NCI-H2196 (cell line): ENCODE results near the gene THOC1.
"Not testable (repeated sequence)": the region's sequence is repeated elsewhere in the genome, so short reads cannot be mapped to it uniquely, and the experiment has no call there.

ENCODE experiments used
- DNase-seq: peaks from one replicate; lab custom pipeline; 2025; ENCODE audit not compliant: unreplicated experiment; lab: John Stamatoyannopoulos, UW

Gene THOC1, protein sequence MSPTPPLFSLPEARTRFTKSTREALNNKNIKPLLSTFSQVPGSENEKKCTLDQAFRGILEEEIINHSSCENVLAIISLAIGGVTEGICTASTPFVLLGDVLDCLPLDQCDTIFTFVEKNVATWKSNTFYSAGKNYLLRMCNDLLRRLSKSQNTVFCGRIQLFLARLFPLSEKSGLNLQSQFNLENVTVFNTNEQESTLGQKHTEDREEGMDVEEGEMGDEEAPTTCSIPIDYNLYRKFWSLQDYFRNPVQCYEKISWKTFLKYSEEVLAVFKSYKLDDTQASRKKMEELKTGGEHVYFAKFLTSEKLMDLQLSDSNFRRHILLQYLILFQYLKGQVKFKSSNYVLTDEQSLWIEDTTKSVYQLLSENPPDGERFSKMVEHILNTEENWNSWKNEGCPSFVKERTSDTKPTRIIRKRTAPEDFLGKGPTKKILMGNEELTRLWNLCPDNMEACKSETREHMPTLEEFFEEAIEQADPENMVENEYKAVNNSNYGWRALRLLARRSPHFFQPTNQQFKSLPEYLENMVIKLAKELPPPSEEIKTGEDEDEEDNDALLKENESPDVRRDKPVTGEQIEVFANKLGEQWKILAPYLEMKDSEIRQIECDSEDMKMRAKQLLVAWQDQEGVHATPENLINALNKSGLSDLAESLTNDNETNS

DNA sequence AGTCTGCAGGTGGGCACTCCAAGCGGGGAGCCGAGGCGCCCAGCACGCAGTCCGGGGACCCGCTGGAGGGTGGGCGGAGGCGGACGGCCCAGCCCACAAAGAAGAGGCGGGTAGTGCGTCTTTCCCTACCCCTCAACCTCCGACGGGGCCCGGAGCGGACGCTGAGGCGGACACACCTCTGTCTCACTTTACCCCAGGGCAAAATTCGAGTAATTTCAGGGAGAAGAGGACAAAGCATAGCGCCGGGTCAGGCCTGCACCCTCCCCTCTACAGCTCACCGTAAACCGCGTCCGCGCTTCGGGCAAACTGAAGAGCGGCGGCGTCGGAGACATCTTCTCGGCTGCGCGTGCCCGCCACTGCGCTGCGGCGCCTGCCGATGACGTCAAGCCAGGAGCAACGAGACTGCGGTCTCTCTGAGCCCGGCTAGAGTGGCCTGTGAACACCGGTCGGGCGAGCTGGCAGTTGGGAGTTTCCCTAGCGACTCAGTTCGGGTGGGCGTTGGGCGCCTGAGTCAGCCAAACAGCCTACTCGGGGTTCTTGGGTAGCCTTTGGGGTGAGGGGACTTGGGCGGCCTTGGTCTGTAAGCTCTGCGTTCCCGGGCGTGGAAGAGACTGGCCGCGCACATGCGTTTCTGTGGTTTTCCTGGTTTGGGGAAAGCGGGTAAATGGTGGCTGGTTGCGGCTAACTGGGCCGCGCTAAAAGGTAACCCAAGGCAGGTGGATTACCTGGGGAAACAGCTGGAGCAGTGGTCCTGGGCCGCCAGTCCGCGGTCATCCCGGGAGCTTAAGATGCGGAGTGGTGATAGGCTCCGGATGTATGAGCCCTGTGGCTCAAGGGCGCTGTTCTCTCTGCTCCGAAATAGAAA, at the start of gene THOC1:
TSS of gene THOC1 (minus strand) at position 360 of the 865 bp plus-strand sequence. CDS start at position 332, 28 bp downstream.
- DNase-seq = peak; percentile 97

DNA sequence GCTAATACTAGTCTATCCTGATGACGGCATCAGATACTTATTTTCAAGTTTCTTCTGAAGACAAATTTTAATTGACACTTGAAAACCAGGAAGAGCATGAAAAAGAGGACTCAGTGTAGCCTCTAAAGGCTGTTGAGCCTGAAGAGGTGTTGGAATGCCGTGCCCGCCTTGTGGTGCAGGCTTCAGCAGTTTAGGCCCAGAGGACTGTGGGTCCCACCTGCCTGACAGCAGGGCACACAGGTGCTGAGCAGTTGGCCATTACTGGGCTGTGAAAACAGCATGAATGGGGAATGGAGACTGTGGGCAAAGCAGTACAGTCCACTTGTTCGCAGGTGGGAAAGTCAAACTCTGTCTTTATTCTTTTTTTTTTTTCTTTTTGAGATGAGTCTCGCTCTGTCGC, 49.8 kb upstream of the THOC1 start:
- no peak for DNase-seq

DNA sequence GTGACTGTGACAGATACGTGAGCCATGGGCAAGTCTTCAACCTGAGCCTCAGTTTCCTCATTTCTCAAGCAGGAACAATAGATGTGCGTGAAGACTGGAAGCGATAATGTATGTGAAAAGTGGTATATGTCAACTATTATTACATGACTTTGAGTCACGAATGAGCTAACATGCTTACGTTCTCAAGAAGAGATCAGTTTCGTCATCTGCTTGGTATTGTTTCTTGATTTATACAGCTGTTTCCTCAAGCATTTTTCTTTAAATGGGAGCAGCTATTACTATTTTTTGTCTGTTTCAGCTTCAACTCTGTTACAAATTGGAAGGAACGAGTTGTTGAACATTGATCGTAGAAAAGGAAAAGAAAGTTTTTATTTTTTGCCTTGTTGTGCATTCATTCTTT, 48.5 kb upstream of the THOC1 start:
- no peak for DNase-seq

- DNase-seq = no peak
Observed at GRCh38 chr18:313931-314330, 46.1 kb upstream of the THOC1 start.

- DNase-seq = no peak
Observed at GRCh38 chr18:312415-312814, 44.6 kb upstream of the THOC1 start.

- DNase-seq = no peak
Observed at GRCh38 chr18:310042-310441, 42.2 kb upstream of the THOC1 start.

GRCh38 chr18:308086-308485, 40.2 kb upstream of the THOC1 start:
- not testable (repeated sequence) for DNase-seq

GRCh38 chr18:306608-307255, 38.9 kb upstream of the THOC1 start:
- no peak for DNase-seq

DNA sequence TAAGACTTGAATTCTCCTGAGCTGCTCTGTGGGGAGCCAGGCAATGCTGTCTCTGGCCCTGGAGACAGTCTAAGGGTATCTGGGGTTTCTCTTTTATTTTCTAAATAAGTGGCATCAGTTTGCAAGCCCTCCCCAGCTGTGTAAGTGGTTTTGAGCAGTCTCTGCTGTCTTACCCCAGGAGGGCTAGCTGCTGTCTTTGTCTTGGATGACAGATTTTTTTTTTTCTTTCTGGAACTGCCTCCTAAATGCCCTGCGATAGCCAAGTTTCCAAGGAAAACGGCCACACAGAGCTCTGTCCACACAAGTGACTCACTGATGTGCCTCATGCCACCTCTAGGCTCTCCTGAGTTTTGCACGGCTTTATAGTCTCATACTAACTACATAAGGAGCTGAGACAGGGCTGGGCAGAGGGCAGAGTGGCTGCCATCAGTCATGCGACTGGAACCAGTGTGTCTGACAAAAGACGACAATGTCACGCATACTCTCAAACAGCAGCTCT, 37.2 kb upstream of the THOC1 start:
- DNase-seq = no peak

DNA sequence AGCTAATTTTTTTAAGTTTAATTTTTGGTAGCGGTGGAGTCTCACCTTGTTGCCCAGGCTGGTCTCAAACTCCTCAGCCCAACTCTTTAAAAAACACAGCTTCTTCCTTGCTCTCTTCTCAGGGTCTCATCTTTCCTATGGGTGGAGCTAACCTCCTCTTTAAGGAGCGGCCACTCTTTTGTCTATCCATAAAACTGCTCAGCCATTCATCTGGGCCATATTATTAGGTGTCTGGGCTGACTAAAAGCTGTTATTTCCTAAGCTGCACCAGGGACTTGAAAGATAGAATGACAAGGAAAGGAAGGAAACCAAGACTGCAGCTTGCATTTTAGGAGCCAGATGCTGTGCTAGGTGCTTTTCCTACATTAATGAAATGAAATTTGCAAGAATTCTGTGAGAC, 35.8 kb upstream of the THOC1 start:
- no peak for DNase-seq

DNA sequence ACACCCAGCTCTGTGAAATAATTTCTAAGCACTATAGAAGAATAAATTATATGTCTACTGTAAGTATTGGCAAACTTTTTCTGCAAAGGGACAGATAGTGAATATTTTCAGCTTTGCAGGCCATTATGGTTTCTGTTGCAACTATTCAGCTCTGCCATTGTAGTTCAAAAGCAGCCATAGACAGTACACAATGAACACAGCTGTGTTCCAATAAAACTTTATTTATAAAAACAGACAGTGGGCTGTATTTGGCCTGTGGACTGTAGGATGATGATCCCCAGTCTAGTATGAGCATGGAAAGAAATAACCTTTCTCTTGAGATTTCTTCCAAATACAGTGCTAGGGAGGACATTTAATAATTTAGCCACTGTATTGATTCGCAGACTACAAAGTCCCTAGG, 35.2 kb upstream of the THOC1 start:
- DNase-seq = no peak

DNA sequence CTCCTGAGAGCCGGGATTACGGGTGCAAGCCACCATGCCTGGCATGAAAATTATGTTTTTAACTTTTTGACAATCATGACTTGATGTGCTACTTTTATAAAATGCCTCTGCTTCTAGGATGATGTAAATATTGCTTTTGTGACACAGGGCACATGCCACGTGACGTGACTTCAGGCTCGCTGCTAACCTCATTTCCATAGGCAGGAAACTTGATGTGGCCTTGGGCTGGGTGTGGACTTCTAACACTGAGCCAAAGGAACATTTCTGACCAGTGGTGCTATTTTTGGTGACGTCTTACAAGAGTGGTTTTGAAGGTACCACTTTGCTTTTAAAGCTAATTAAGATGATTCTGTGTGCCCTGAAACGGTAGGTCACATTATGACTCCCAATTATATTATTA, 34.2 kb upstream of the THOC1 start:
- DNase-seq = no peak

- DNase-seq = no peak
Observed at GRCh38 chr18:297936-298335, 30.1 kb upstream of the THOC1 start.

GRCh38 chr18:295756-296490, 28.1 kb upstream of the THOC1 start:
- no peak for DNase-seq

DNA sequence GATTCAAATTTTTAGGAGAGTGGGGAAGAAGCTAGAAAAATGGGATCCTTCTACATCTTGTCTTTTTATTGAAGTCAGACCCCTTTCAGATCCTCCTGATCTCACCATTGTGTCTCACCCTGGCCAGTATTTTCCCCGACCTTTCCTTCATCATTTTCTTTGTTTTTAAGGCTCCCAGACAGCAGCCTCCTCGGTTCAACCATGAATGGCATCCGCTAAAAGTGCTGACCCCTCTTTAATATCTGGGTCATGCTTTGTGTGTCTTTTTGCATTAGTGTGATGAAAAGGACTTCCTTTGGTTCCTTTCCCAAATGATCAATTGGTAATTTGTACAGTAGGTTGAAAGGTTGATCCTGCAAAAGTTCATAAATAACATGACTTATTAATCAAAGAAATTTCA, 26.7 kb upstream of the THOC1 start:
- no peak for DNase-seq

GRCh38 chr18:293536-293935, 25.7 kb upstream of the THOC1 start:
- DNase-seq = no peak

GRCh38 chr18:292271-292670, 24.4 kb upstream of the THOC1 start:
- DNase-seq = no peak

DNA sequence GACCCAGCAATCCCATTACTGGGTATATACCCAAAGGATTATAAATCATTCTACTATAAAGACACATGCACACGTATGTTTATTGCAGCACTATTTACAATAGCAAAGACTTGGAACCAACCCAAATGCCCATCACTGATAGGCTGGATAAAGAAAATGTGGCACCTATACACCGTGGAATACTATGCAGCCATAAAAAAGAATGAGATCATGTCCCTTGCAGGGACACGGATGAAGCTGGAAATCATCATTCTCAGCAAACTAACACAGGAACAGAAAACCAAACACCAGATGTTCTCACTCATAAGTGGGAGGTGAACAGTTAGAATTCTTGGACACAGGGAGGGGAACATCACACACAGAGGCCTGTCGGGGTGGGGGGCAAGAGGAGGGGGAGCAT, 22.1 kb upstream of the THOC1 start:
- DNase-seq = not testable (repeated sequence)

GRCh38 chr18:289026-289425, 21.2 kb upstream of the THOC1 start:
- no peak for DNase-seq
